ENCODE results near the gene PDE11A.
"Not testable (repeated sequence)": the region's sequence is repeated elsewhere in the genome, so short reads cannot be mapped to it uniquely, and the experiment has no call there.

The PDE11A gene

DNA sequence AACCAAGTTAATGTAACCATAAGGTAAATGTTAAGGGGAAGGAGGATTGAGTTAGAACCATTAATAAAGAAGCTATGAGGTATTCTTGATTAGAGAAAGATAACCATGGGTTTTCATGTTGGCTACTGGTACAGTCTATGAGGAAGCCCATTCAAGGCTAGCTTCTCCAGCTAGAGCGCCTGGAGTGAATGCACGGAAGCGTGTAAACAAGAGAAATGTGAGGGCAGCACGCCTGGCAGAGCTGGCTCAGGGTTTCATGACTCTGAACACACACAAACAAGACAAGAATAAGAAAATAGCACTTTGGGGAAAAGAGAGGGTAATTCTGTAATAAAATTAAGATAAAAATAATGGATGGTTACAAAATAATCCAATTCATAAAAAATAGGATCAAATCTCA is 255.3 kb downstream of the PDE11A start:
- DNase-seq (ENCODE audit: low read depth in 2 of 2): no peak

DNA sequence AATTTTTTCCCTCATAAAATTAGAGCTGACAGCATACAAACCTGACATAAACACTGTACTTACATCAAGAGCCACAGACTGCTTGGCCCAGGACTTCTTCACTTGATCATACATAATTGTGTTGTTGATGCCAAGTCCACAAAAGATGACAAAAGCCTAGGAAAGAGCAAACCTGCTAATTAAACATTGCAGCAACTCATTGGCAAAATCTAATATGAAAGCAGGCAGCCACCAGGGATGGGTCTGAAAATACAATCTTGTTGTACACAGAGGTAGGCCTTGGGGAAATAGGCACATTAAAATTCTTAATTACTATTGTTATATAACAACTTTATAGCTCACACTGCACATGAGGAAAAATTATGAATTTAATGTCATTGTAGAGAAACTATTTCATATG is 255.8 kb downstream of the PDE11A start:
- no peak for DNase-seq (ENCODE audit: low read depth in 2 of 2)

DNA sequence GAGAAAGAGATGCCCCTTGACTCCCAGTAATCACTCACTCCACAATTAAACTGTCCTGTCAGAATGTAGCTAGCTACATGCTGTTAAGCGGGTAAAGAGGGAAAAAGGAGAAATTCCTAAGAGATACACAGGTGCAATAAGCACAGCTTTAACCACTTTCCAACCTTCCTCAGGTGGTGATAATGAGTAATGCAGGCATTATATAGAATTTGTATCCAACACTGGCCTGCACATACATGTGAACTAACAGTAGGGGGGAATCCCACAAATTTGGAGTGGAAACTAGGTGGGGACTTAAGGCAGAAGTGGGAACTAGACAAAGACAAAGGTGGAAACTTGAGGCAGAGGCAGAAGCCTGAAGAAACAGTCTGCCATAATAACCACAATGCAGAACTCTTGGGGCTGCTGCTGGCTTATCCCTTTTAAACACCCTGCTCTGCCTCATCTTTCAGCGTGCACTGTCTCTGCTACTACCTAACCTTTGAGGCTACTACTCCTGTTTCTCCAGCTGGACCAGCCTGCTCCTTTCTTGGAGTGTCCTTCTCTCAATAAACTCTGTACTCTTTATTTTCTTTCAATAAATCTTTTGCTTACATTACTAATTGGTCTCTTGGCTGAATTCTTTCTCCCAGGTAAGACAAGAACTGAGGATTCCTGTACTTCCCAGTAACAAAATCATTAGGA is 259.7 kb downstream of the PDE11A start:
- no peak for DNase-seq (ENCODE audit: low read depth in 2 of 2)

DNA sequence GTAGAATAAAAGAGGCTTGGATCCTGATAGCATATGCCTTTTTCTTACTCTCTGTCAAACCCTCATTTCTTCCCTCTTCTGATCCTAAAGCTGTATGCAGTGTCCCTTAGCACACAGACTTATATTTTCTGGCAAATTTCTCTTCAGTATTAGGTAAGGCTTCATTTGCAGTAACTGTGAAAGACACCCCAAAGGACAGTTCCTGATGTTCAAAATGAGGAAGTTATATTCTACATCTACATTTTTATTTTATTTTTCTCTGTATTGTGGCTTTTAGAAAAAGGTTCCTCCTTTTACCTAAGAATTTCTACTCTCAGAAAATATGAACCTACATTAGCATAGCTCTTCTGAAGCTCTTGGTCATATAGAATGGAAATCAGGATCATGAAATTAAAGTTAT is 261.7 kb downstream of the PDE11A start:
- no peak for DNase-seq (ENCODE audit: low read depth in 2 of 2)

DNA sequence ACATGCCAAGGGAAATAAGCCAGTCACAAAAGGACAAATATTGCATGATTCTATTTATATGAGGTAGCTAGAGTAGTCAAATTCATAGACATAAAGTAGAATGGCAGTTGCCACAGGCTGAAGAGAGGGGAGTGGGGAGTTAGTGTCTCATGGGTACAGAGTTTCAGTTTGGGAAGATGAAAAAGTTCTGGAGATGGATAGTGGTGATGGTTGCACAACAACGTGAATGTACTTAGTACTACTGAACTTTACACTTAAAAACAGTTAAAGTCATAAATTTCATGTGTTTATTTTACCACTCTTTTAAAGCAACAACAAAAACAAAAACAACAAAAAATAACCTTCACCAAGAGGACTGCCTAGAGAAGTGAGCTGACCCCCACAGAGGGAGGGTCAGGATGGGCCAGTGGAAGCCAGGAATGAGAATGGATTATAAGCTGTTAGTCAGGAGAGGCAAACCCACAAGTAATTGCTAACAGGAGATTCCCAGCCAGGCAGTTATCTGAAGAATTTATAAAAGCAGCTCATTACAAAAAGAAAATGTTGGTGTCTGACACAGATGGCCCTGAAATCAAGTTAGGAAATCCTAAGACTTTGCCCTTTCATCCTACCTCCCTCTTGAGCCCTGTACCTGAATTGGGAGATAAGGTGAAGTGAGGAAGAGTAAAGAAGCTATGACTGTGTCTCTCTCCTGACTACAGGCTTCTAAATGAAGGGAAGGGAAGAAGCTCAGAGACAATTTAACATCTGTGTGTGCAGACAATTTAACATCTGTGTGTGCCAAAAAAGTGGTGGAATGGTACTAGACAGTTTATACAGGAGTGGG is 263.4 kb downstream of the PDE11A start:
- DNase-seq (ENCODE audit: low read depth in 2 of 2): no peak

DNA sequence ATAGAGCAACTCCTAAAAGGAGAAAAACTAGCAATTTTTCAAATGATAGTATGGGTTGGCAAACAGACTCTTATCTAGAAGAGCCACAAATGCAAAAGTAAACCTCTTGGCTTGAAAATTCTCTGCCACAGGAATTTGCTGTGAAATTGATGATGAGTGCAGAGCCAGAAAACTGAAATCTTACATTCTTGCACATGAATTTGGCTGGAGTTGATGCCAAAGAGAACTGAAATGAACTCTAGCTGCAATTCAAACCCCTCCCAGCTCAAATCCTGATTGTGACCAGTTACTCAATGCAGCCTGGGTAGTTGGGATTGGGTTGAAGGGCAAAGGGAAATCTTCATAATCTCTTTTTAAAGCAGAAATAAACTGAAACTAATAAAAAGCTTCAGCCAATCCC is 266.6 kb downstream of the PDE11A start:
- no peak for DNase-seq (ENCODE audit: low read depth in 2 of 2)

DNA sequence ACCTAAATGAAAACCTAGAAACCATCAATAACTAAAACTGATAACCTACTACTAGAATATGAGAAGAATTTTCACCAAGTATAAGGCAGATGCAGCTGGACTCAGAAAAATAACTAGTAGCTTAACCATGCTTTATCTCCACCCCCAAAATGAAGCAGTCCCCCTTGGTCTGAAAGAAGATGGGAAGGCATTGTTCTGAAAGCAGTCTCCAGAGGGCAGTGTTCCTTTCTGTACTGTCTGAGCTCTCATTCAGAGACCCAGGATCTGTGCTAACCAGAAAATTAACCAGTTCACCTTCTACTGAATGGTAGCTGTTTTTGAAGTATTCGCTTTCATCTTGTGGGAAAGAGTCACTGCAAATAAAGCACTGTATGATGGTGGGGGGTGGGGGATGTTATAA is 273.0 kb downstream of the PDE11A start:
- DNase-seq (ENCODE audit: low read depth in 2 of 2): no peak

DNA sequence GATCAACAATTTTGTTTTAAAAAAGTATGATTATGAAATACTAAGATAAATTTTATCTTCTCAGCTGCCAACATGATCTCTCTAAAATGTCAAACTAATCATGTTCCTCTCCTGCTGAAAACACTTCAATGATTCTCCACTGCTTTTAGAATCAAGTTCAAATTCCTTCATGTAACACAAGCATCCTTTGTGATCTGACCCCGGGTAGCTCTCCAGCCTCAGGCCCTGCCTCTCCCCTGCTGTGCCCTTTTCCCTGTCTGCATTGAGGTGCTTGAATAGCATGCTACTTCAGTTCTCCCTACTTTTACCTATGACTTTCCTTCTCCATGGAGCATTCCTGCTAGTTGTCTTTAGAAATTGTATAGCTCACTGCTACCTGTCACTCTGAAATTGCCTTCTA is 274.8 kb downstream of the PDE11A start:
- DNase-seq (ENCODE audit: low read depth in 2 of 2): no peak

DNA sequence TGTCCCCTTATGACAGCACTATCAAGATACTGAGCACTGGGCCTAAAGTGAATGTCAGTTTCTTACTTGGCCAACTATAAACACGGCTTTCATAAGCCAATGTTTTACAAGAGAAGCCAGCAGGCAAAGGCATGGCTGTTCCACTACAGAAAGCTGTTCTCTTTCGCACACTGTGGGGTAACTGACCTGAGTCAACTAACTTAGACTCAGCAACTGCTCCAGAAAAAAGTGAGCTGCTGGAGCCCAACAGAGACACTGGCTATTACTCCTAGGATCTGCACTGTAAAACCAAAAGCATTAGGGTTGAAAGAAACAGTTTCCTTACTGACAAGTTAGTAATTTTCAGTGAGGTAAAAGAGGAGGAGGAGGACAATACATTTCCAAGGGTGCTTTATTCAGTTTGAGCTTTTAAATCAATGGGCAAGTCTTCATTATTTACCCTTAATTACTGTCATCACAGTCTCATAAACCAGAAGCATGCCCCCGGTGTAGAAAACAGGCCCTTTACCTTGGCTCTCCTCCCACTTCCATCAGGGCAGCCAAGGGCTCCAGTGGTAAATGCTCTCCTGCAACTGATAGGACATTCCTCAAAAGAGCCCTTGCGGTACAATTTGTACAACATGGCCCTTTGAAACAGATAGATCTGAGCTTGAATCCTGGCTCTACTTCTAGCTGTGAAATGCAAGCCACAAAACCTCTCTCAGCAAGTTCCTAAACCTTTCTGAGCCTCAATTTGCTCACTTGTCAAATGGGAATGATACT is 275.7 kb downstream of the PDE11A start:
- no peak for DNase-seq (ENCODE audit: low read depth in 2 of 2)

DNA sequence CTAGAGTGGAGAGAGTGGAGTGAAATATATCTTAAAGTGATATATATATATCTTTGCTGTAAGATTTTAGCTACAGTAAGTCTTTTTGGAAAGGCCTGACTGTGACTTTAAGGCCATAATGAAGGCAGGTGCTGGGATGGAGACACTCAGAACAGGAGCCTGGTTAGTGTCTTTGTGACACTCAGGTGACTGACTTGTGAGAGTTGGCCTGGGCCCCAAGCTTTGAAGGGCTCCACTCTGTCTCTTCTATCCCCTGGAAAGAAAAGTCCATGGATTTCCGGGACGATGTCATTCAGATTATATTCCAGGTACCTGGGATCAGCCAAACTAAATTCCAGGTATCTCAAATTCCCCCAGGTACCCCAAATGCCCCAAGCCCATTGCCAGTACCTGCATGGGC is 276.6 kb downstream of the PDE11A start:
- no peak for DNase-seq (ENCODE audit: low read depth in 2 of 2)

DNA sequence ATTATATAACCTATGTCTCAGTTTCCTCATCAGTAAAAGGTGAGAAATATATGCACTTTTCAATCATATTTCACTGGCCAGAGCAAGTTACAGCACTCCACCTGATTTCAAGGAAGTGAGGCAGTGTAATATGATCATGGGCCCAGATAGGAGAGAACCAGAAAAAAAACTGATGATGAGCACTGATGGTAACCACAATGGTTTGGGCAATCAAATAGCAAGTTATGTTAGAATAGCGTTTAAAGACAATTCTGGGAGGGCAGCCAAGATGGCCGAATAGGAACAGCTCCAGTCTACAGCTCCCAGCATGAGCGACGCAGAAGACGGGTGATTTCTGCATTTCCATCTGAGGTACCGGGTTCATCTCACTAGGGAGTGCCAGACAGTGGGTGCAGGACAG is 287.4 kb downstream of the PDE11A start:
- not testable (repeated sequence) for DNase-seq (ENCODE audit: low read depth in 2 of 2)

DNA sequence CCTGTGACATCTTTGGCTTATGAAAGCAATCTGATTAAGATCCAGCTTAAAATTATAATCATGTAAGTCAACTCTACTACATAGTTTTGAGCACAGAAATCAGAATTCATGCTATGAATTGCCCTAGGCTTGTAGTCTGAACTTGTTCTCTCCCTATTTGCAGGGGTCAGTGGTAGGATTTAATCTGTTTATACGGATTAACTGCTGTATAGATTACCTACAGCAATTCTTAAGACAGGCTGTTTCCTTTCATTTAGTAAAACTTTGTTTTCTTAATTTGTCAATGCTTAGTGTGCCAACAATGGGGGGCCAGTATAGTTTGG is 287.9 kb downstream of the PDE11A start:
- DNase-seq (ENCODE audit: low read depth in 2 of 2): no peak

DNA sequence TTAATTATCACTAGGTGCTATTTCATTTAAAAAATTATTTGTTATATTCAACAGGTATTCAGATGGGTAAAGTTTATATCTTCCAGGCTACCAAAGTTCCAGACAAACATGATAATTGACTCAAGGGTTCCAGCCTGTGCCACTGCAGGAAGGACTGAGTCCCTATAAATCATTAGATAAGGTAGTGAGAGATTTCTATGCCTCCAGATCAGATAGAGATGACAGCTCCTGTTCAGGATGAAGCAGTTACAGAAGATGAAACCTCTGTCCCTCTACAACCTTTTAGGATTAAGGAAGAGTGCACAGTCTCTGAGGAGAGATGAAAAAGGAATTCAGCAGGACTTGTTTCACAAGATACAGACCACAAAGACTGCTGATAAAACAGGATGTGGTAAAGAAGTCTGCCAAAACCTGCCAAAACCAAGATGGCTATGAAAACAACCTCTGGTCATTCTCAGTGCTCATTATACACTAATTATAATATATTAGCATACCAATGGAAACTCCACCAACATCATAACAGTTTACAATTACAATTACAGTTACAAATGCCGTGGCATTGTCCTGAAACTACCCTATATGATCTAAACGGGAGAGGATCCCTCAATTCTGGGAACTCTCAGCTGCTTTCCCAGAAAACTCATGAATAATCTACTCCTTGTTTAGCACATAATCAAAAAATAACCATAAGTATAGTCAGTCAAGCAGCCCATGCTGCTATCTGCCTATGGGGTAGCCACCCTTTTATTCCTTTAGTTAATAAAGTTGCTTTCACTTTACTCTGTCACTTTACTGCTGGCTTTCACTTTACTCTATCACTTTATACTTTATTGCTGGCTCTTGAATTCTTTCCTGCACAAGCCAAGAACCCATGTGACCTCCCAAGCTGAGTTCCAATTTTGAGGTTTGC is 288.5 kb downstream of the PDE11A start:
- DNase-seq (ENCODE audit: low read depth in 2 of 2): no peak

DNA sequence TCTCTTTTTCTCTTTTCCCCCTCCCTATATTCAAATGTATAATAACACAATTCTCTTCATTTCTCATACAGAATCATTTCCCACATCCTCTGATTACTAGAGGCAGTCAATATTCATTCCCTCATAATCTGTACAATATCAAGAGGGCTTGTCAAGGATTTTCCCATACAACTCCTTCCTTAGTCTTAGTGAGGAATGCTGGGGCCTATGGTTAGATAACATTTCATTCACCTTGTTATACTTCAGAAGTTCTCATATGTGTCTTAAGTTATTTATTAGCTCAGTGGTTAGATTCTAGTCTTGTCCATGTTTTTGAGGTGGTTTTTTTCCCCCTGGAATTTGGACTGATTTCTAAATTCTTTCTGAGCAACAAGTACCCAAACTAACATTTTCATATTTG is 289.5 kb downstream of the PDE11A start:
- DNase-seq (ENCODE audit: low read depth in 2 of 2): no peak

DNA sequence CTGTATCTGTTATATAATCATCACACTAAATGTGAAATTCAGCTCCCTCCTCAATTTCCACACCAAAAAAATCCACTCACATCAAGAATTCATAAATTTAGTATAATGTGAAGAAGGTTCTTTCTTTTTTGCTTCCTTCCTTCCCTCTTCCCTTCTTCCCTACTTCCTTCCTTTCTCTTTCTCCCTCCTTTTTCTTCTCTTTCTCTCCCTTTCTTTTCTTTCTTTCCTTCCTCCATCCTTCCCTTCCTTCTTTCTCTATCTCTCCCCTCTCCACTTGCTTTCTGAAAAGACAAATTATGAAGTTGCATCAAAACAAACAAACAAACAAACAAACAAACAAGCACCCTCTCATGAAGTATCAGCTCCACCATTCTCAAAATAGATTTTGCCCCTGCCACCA is 290.0 kb downstream of the PDE11A start:
- no peak for DNase-seq (ENCODE audit: low read depth in 2 of 2)

DNA sequence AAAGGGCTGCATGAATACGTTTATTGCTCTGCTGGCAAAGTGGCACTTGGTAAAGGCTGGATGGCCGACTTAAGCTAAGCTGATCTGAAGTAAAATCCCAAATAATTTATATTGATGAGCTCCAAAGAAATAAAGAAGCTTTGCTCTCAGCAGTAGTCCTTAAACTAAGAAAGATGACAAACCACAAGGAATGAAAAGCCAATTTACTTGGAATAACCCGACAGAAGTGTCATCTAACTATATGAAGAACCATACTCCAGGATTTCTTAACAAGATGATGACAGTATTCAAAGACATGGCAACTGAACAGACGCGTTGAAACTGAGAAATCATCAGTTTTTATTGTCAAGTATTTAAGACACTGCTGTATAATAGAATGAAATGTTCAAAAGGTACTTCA is 294.1 kb downstream of the PDE11A start:
- no peak for DNase-seq (ENCODE audit: low read depth in 2 of 2)

DNA sequence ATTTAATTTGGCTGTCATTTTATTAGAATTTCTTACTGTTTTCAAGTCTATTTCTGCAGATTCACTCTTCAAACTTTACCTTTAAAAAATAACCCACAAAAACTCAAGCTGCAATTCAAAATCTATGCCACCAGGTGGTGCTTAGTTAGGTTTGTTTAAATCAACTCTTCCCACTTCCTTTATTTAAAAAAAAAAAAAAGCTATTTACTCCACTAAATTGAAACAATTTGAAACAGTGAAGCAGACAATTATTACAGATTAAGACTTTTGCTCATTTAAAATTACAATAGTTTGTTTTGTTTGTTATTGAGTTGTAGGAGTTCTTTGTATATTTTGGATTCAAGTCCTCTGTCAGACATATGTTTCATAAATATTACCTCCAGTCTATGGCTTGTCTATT is 300.0 kb downstream of the PDE11A start:
- no peak for DNase-seq (ENCODE audit: low read depth in 2 of 2)

DNA sequence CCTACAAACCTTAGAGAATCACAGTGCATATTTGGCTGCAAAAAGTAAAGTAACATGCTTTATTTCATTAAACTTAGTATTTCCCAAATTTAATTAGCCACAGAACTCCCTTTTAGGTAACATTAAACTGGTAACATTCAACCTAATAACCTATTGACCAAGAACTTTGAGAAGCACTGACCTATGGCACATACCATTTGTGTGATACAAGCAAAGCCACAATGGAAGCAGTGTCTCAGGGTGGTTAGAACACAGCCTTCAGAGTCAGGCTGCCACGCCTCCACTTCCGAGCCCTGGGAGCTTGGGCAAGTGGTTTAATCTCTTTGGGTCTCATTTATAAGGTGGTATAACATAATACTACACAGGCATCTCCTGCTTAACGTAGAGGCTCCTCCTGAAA is 301.4 kb downstream of the PDE11A start:
- no peak for DNase-seq (ENCODE audit: low read depth in 2 of 2)

DNA sequence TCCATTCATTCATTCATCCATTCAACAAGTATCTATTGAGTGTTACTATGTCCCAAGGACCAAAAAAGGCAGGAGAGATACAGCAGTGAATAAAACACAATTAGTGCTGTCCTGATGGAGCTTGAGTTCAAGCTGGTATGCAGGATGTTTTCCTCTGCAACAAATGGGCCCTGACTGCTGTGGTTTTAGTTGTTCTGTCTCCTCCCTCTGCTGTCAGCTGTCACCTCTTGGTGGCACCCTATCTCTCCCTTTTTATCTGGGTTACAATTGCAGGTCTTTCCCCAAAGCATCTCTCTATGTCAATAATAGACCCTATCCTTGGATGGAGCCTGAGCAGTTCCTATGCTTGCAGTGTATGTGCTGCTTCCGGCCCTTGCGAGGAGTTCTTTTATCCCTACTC is 304.8 kb downstream of the PDE11A start:
- DNase-seq (ENCODE audit: low read depth in 2 of 2): no peak

DNA sequence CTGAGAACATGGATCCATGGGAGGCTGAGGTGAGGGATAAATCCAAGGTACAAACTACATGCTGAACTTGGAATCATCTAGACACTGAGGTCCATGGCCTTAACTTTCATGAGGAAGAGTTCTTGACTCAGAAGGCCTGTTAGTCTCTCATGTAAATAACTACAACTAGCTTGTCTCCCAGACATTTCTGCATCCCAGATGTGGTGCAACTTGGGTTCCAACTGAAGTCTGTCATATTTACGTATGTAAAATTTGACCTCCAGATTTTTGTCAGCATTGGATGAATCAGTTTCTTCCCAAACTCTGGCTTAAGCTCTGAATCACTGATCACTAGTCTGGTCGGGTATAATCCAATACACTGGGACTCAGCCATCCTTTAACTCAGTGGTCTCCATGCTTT is 306.9 kb downstream of the PDE11A start:
- no peak for DNase-seq (ENCODE audit: low read depth in 2 of 2)

DNA sequence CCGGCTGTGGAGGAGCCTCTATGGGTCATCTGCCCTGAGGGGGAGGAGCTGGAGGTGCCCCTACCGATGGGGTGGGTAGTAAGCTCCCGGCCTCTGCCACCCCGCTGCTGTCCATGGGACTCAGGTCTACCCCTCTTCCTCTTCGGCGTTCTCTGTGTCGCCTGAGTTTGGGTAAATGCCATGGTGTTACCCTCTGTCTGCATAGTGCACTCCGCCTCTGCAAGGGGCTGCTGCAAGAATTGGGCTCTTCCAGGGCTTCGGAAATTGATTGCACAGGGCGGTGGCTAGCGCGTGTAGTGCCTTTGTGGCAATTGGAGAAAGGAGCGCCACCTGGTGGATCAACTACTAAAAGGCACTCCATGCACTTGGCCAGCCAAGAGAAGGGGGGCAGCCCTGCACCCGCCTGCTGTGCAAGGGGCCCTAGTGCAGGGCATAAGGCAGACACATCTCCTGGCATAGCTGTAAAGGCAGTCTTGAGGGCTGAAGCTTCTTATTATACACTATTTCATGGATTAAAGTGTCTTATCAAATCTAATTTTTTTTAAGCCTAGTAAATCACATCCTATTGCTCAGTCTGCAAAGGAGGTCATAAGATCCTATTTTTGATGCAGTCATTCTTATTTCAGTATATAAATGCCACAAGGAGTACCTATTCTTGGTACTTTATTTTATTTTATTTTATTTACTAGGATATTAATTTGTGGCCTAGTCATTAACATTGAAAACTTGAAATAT is 308.9 kb downstream of the PDE11A start:
- DNase-seq (ENCODE audit: low read depth in 2 of 2): peak; percentile 58 to 59

All from stimulated activated CD8-positive, alpha-beta memory T cell treated with anti-CD3 and anti-CD28 coated beads, Interleukin-15, amount 100 ng/mL, for 48 hours (primary cell).